HCT116 (cell line): ENCODE data around the gene FAM83F. TPM values are rescaled to one million over a fixed set of nuclear protein-coding genes. Genes with fewer than 3 reads are reported as not detected.

Experiments used
- ATAC-seq: fragments of 200-7000 bp; cut with Tn5 transposase; 2 replicates; pipeline ENCODE4 v1.9.1; 2020; ENCODE audit warnings: mild to moderate bottlenecking, moderate library complexity
- BruUV-seq: library from RNA; stranded (reverse); fragments of 400-500 nt; replicated peaks from 2 replicates; lab custom pipeline; 2021; lab: Mats Ljungman, UMichigan
- CTCF ChIA-PET: fragments of 300-600 bp; sonication (Branson Sonifier 250); formaldehyde crosslinking; loops from one replicate; lab custom pipeline; 2021; ENCODE audit warnings: antibody characterized with exemption; lab: Charles Lee
- POLR2A ChIA-PET: fragments of 300-600, 350-600 bp; sonication (Branson Sonifier 250); formaldehyde crosslinking; loops from one replicate; lab custom pipeline; 2021; ENCODE audit warnings: antibody characterized with exemption; lab: Charles Lee
- RAD21 ChIA-PET, 2 experiments: fragments of 300-600 bp; sonication (Branson Sonifier 250); formaldehyde crosslinking; loops; one replicate each; lab custom pipeline; 2023; ENCODE audit warnings: low total read pairs in 2 of 2; ENCODE audit not compliant: uncharacterized antibody in 2 of 2, unreplicated experiment in 2 of 2, low non-redundant PET in 1 of 2; lab: Charles Lee
- DNase-seq: peaks from one replicate; pipeline ENCODE4 v3.0.0-alpha.2; 2010; ENCODE audit warnings: low read depth, low spot score
- H2AFZ ChIP-seq: fragments of 200-600 bp; shearing (Covaris generic), sonication (generic); 2 replicates; pipeline ENCODE4 v1.6.1; 2017; ENCODE audit warnings: low read depth, mixed run types, mixed read lengths, antibody characterized with exemption, low read length; ENCODE audit not compliant: poor library complexity, severe bottlenecking
- H3K27ac ChIP-seq: 2 replicates; pipeline ENCODE4 v1.5.1; 2012; ENCODE audit warnings: low read depth, low read length
- H3K27me3 ChIP-seq: fragments of 200-600 bp; sonication (generic); 2 replicates; pipeline ENCODE4 v1.6.1; 2016; ENCODE audit warnings: mixed run types, low read length, mixed read lengths; ENCODE audit not compliant: insufficient read depth
- H3K36me3 ChIP-seq, 2 experiments: fragments of 200-500 bp in 1 of 2; fragments of 200-600 bp in 1 of 2; sonication (Bioruptor generic) in 1 of 2; sonication (generic) in 1 of 2; 2 replicates each; pipeline versions ENCODE4 v1.5.1 to v1.6.1; 2014 to 2016; ENCODE audit warnings: low read length in 2 of 2, inconsistent platforms in 1 of 2, mixed read lengths in 1 of 2, mixed run types in 1 of 2; ENCODE audit not compliant: insufficient read depth in 2 of 2, control insufficient read depth in 1 of 2
- H3K4me1 ChIP-seq, 2 experiments: fragments of 200-600 bp in 1 of 2; sonication (generic) in 1 of 2; 2 replicates each; pipeline versions ENCODE4 v1.5.1 to v1.6.1; 2012 to 2017; ENCODE audit warnings: low read length in 2 of 2, inconsistent platforms in 1 of 2, mild to moderate bottlenecking in 1 of 2, mixed read lengths in 1 of 2, mixed run types in 1 of 2, moderate library complexity in 1 of 2; ENCODE audit not compliant: insufficient read depth in 2 of 2, control insufficient read depth in 1 of 2
- H3K4me2 ChIP-seq: fragments of 200-600 bp; sonication (generic); 2 replicates; pipeline ENCODE4 v1.6.1; 2017; ENCODE audit warnings: mixed run types, low read length, mixed read lengths
- H3K4me3 ChIP-seq, 2 experiments: fragments of 200-600 bp in 1 of 2; sonication (generic) in 1 of 2; replicated peaks in 1 of 2; 2 replicates each; pipeline ENCODE4 v1.5.1; 2011 to 2016; ENCODE audit warnings: low read length in 2 of 2, control low read depth in 1 of 2, low read depth in 1 of 2, mild to moderate bottlenecking in 1 of 2, mixed read lengths in 1 of 2, mixed run types in 1 of 2
- H3K79me2 ChIP-seq: fragments of 200-600 bp; sonication (generic); 2 replicates; pipeline ENCODE4 v1.6.1; 2017; ENCODE audit warnings: mild to moderate bottlenecking, mixed run types, low read length, moderate library complexity, mixed read lengths; ENCODE audit not compliant: insufficient read depth
- H3K9ac ChIP-seq: fragments of 200-600 bp; sonication (generic); 2 replicates; pipeline ENCODE4 v1.6.1; 2016; ENCODE audit warnings: low read length, mixed read lengths
- H3K9me2 ChIP-seq: fragments of 200-600 bp; sonication (generic), shearing (Covaris generic); 2 replicates; pipeline ENCODE4 v1.6.1; 2017; ENCODE audit warnings: mixed run types, mild to moderate bottlenecking, moderate library complexity; ENCODE audit not compliant: insufficient read depth
- H3K9me3 ChIP-seq, 2 experiments: fragments of 200-500 bp in 1 of 2; fragments of 200-600 bp in 1 of 2; sonication (Bioruptor generic) in 1 of 2; sonication (generic) in 1 of 2; 2 replicates each; pipeline ENCODE4 v1.6.1; 2014 to 2017; ENCODE audit warnings: low read length in 2 of 2, mixed read lengths in 2 of 2, inconsistent platforms in 1 of 2, low read depth in 1 of 2, mild to moderate bottlenecking in 1 of 2, mixed run types in 1 of 2, moderate library complexity in 1 of 2; ENCODE audit not compliant: control insufficient read depth in 1 of 2, insufficient read depth in 1 of 2
- H4K20me1 ChIP-seq: fragments of 200-600 bp; sonication (generic), shearing (Covaris generic); 2 replicates; pipeline ENCODE4 v1.6.1; 2017; ENCODE audit warnings: mixed run types, mild to moderate bottlenecking, moderate library complexity; ENCODE audit not compliant: insufficient read depth
- CBX3 ChIP-seq: IDR thresholded peaks from 2 replicates; pipeline ENCODE4 v1.6.1; 2012; ENCODE audit warnings: low read depth
- CEBPB ChIP-seq: IDR thresholded peaks from 2 replicates; pipeline ENCODE4 v1.6.1; 2012; ENCODE audit warnings: low read depth
- CTCF ChIP-seq, 3 experiments: fragments of 200-600 bp in 1 of 3; sonication (generic) in 1 of 3; IDR thresholded peaks in 2 of 3; conservative IDR thresholded peaks in 1 of 3; 2 replicates each; pipeline ENCODE4 v1.5.1; 2012 to 2017; ENCODE audit warnings: low read depth in 2 of 3, low read length in 2 of 3, antibody characterized with exemption in 1 of 3, borderline replicate concordance in 1 of 3, control low read depth in 1 of 3, mild to moderate bottlenecking in 1 of 3, mixed read lengths in 1 of 3, mixed run types in 1 of 3, moderate library complexity in 1 of 3; ENCODE audit not compliant: insufficient read depth in 1 of 3
- EGR1 ChIP-seq: IDR thresholded peaks from 2 replicates; pipeline ENCODE4 v1.6.1; 2012; ENCODE audit warnings: low read depth
- ELF1 ChIP-seq: IDR thresholded peaks from 2 replicates; pipeline ENCODE4 v1.6.1; 2012; ENCODE audit warnings: low read depth, borderline replicate concordance
- EZH2 ChIP-seq: fragments of 200-600 bp; sonication (generic); IDR thresholded peaks from 2 replicates; pipeline ENCODE4 v1.6.1; 2017; ENCODE audit warnings: antibody characterized with exemption, mixed run types
- EZH2phosphoT487 ChIP-seq: fragments of 200-600 bp; IDR thresholded peaks from 2 replicates; pipeline ENCODE4 v1.6.1; 2018; ENCODE audit warnings: antibody characterized with exemption, borderline replicate concordance
- POLR2AphosphoS5 ChIP-seq: IDR thresholded peaks from 2 replicates; pipeline ENCODE4 v1.6.1; 2011; ENCODE audit warnings: mild to moderate bottlenecking, low read depth, low read length, moderate library complexity
- RAD21 ChIP-seq: IDR thresholded peaks from 2 replicates; pipeline ENCODE4 v1.6.1; 2012; ENCODE audit warnings: low read depth, mild to moderate bottlenecking
- SP1 ChIP-seq: IDR thresholded peaks from 2 replicates; pipeline ENCODE4 v1.6.1; 2012; ENCODE audit warnings: low read depth
- ZNF274 ChIP-seq: fragments of 200-500 bp; sonication (Bioruptor generic); IDR thresholded peaks from 2 replicates; pipeline ENCODE4 v1.6.1; 2014; ENCODE audit warnings: mild to moderate bottlenecking, low read depth, low read length, inconsistent platforms
- intact Hi-C: fragments of 100-400 bp; cut with micrococcal nuclease; formaldehyde crosslinking; loops from 2 replicates; pipeline ENCODE4 v1.10.0; 2022
- total RNA-seq: library from RNA; stranded (reverse); gene quantifications from one replicate; pipeline ENCODE4 v1.2.1, GENCODE V29; 2021; ENCODE audit not compliant: unreplicated experiment
- TF ChIP-seq, protein P1 (sequence below): IDR thresholded peaks from 2 replicates; pipeline ENCODE4 v1.6.1; 2012
- TF ChIP-seq, protein P2 (sequence below): IDR thresholded peaks from 2 replicates; pipeline ENCODE4 v1.6.1; 2012; ENCODE audit warnings: low read depth
- TF ChIP-seq, protein P3 (sequence below): IDR thresholded peaks from 2 replicates; pipeline ENCODE4 v1.6.1; 2012

FAM83F gene
- total RNA-seq, 1 experiment from 2014 or later, result 24.5 TPM

GRCh38 chr22:39958009-39958711 lies 36.6 kb upstream of the FAM83F start (continued):
- TF ChIP-seq EZH2phosphoT487 (no peak), SP1 (no peak), CTCF (IDR thresholded peaks at IDR 0.05 in 2 of 3, conservative IDR thresholded peaks at IDR 0.05 in 1 of 3; ENCODE audit: borderline replicate concordance in 1 of 3, insufficient read depth in 1 of 3, low read depth in 2 of 3, low read length in 2 of 3) (no peak), POLR2AphosphoS5 (no peak), RAD21 (no peak), ZNF274 (no peak)
- TF ChIP-seq, protein P1, sequence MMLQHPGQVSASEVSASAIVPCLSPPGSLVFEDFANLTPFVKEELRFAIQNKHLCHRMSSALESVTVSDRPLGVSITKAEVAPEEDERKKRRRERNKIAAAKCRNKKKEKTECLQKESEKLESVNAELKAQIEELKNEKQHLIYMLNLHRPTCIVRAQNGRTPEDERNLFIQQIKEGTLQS, result no peak

GRCh38 chr22:39958949-39959639 lies 35.7 kb upstream of the FAM83F start:
- peak; percentile 56 for ATAC-seq
- H2AFZ ChIP-seq, result no peak overlapping the region
- no TSS peak for BruUV-seq
- no peaks in the 10 kb centered on the region for H4K20me1 ChIP-seq
- H3K36me3 ChIP-seq, result no peaks in the 10 kb centered on the region
- no peaks in the 10 kb centered on the region for H3K9me3 ChIP-seq
- peak overlapping the region; percentile 46 for H3K4me2 ChIP-seq
- no peak overlapping the region for H3K27ac ChIP-seq
- DNase-seq, result no peak
- H3K9me2 ChIP-seq, result no peaks in the 10 kb centered on the region
- no peaks in the 10 kb centered on the region; the same call in 1 of the 2 replicates for H3K27me3 ChIP-seq
- CTCF ChIA-PET, result interaction anchor here (1.2 kb wide), 1 partner anchor 66 kb away, joined by 3 read pairs; no protein-coding TSS in a partner anchor
- RAD21 ChIA-PET, result no interaction called here
- POLR2A ChIA-PET, result no interaction called here
- H3K79me2 ChIP-seq, result no peaks in the 10 kb centered on the region
- H3K9ac ChIP-seq, result no peak overlapping the region
- H3K4me1 ChIP-seq, result peaks cover 11 to 32% of the 10 kb centered on the region in 2 experiments; a peak in 3 of 4 replicates
- no peak overlapping the region for H3K4me3 ChIP-seq
- intact Hi-C loops, result no loop called here
- TF ChIP-seq ELF1 (no peak), EZH2 (no peak), CTCF (IDR thresholded peaks at IDR 0.05 in 2 of 3, conservative IDR thresholded peaks at IDR 0.05 in 1 of 3; ENCODE audit: borderline replicate concordance in 1 of 3, insufficient read depth in 1 of 3, low read depth in 2 of 3, low read length in 2 of 3) (no peak), EGR1 (no peak), CBX3 (no peak), CEBPB (no peak)
- TF ChIP-seq, protein P1, result no peak
- TF ChIP-seq, protein P2, sequence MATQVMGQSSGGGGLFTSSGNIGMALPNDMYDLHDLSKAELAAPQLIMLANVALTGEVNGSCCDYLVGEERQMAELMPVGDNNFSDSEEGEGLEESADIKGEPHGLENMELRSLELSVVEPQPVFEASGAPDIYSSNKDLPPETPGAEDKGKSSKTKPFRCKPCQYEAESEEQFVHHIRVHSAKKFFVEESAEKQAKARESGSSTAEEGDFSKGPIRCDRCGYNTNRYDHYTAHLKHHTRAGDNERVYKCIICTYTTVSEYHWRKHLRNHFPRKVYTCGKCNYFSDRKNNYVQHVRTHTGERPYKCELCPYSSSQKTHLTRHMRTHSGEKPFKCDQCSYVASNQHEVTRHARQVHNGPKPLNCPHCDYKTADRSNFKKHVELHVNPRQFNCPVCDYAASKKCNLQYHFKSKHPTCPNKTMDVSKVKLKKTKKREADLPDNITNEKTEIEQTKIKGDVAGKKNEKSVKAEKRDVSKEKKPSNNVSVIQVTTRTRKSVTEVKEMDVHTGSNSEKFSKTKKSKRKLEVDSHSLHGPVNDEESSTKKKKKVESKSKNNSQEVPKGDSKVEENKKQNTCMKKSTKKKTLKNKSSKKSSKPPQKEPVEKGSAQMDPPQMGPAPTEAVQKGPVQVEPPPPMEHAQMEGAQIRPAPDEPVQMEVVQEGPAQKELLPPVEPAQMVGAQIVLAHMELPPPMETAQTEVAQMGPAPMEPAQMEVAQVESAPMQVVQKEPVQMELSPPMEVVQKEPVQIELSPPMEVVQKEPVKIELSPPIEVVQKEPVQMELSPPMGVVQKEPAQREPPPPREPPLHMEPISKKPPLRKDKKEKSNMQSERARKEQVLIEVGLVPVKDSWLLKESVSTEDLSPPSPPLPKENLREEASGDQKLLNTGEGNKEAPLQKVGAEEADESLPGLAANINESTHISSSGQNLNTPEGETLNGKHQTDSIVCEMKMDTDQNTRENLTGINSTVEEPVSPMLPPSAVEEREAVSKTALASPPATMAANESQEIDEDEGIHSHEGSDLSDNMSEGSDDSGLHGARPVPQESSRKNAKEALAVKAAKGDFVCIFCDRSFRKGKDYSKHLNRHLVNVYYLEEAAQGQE, result no peak
- TF ChIP-seq, protein P3, sequence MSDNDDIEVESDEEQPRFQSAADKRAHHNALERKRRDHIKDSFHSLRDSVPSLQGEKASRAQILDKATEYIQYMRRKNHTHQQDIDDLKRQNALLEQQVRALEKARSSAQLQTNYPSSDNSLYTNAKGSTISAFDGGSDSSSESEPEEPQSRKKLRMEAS, result no peak
